Suprapubic skin (tissue), 3 donors: Measurements from ENCODE around the gene PPP1R15B.

Source experiments
- EP300 ChIP-seq: sonication (generic); formaldehyde crosslinking; IDR thresholded peaks from one replicate; pipeline ENCODE4 v1.6.1; 2017; ENCODE audit warnings: antibody characterized with exemption
- POLR2A ChIP-seq, 2 donors: fragments of 450-650 bp; IDR thresholded peaks; one replicate each; pipeline ENCODE4 v1.6.1; 2017; ENCODE audit warnings: antibody characterized with exemption in 2 of 2, mild to moderate bottlenecking in 2 of 2, moderate library complexity in 2 of 2
- TF ChIP-seq, protein P1 (sequence below), 2 donors: fragments of 200-600 bp in 1 of 2; fragments of 450-650 bp in 1 of 2; sonication (generic) in 1 of 2; IDR thresholded peaks; one replicate each; pipeline ENCODE4 v1.5.1; 2016 to 2019; ENCODE audit warnings: antibody characterized with exemption in 2 of 2, mild to moderate bottlenecking in 1 of 2, moderate library complexity in 1 of 2

DNA sequence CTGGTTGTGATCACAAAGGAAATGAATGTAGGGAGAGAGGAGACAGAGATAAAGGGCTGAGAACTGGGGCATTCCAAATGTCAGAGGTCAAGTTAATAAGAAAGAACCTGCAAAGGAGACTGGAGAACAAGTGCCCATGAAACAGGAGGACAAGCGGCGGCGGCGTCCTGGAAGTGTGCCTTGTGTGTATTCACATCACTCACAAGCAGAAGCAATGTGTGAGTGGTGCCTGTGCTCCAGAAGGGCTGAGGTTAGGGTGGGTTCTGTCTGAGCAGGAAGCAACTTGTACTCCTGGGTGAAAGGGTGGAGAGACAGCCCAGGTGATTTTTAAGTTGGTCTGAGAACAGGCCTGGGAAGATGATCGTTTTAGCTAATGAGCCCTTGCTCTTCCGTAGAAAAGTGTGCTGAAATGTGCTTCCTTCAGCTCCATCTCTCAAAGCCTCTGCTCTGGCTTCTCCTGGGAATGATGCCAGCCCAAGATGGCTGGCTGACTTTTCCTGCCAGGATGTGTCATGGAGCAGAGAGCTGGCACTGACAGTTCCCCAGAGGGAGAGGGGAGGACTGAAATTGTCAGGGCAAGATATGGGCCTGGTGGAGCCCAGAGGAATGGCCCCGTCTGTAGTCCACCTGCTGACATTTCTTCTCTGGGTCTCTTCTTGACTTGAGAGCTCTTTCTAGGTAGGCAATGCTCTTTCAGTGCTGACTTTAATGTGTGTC, 26.8 kb downstream of the PPP1R15B start:
- no peak for TF ChIP-seq EP300
- TF ChIP-seq, protein P1, sequence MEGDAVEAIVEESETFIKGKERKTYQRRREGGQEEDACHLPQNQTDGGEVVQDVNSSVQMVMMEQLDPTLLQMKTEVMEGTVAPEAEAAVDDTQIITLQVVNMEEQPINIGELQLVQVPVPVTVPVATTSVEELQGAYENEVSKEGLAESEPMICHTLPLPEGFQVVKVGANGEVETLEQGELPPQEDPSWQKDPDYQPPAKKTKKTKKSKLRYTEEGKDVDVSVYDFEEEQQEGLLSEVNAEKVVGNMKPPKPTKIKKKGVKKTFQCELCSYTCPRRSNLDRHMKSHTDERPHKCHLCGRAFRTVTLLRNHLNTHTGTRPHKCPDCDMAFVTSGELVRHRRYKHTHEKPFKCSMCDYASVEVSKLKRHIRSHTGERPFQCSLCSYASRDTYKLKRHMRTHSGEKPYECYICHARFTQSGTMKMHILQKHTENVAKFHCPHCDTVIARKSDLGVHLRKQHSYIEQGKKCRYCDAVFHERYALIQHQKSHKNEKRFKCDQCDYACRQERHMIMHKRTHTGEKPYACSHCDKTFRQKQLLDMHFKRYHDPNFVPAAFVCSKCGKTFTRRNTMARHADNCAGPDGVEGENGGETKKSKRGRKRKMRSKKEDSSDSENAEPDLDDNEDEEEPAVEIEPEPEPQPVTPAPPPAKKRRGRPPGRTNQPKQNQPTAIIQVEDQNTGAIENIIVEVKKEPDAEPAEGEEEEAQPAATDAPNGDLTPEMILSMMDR (IDR thresholded peaks at IDR 0.05): no peak
- no peak for TF ChIP-seq POLR2A (IDR thresholded peaks at IDR 0.05)
